NAMALWA (cell line): ENCODE measurements around the gene NKD1.

Experiments
- DNase-seq: peaks from one replicate; pipeline ENCODE4 v3.0.0-alpha.2; 2015; ENCODE audit warnings: low spot score

The NKD1 gene

DNA sequence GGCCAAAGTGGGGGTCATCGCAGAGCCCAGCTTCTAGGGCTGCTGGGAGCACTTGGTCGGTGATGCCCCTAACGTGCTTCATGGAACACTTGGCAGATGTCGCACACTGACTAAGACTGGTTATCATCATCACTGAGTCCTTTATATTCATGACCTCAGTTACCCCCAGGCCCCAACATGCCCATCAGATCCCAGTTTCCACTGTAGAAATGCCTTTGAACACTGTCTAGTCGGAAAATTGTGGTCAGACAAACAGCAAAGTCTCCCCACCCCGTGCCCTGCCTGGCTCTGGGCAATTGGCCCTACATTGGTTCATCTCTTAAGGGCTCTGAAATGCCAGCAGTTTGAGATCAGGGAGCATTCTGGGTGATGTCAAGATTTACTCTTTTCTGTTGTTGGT, 51.3 kb downstream of the NKD1 start:
- DNase-seq = no peak

GRCh38 chr16:50600582-50601283, 52.5 kb downstream of the NKD1 start:
- DNase-seq = no peak

- DNase-seq = no peak
These were observed 53.1 kb downstream of the NKD1 start for GRCh38 chr16:50601341-50601740.

- no peak for DNase-seq
These were observed 53.9 kb downstream of the NKD1 start for GRCh38 chr16:50602126-50602525.

DNA sequence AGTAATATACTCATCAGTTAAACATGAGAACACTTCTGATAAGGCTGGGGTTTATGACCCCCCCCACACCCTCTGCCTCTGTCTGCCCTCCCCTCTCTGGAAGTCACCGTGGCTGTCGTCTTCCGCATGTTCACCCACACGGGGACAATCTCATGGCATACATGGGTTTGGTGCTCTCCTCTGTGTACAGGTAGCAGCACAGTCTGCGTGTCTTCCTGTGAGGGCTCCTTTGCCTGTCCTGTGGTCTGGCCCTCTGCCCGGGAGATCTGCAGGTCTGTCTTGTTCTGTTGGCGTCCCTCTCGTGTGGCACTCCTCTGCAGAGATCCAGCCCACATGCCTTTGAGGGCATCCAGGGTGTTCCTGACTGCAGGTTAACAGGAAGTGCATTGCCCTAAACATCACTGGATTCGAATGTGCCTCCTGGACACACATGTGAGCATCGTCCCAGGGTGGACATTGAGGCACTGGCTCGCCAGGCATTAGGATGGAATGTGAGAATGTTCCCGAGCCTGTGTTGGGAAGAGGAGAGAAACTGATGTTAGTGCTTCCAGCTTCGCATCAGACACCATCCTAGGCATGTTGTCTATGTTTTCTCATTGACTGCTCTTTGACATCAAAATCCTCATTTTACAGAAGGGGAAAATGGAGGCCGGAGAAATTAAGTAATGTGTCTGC, 54.5 kb downstream of the NKD1 start:
- no peak for DNase-seq

- DNase-seq = no peak
These were observed 55.2 kb downstream of the NKD1 start for GRCh38 chr16:50603206-50604064.

DNA sequence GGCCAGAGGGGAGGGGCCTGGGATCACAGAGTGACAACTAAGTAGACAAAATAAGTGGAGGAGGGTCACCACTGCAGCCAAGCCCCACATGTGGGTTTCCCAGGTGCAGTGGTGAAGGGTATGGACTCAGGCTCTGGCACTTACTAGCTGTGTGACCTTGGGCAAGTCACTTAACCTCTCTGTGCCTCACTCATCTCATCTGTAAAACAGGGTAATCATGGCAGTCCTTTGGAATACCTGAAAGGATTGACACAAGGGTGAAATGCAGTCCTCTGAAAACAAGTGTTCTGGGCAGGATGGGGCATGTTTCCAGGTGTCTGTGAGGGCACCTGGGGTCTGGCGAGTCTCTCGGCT, 55.8 kb downstream of the NKD1 start:
- DNase-seq = no peak

DNA sequence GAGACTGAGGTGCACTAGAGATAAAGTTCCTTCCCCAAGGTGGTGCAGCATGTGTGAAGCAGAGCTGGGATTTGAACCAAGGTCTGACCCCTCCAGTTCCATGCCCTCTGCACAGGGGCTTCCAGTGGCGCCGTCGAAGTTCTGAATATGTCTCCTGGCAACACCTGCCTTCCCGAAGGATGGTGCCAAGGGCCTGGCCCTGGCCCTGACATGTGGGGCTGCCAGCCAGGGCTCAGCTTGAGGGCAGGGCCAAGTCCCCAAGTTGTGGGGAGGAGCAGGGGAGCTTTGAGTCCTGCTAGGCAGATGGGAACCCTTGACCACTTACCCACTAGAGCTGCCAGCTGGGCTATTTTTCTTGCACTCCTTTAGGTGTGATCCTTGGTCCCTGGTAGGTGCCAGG, 56.4 kb downstream of the NKD1 start:
- no peak for DNase-seq

GRCh38 chr16:50605733-50606430, 57.7 kb downstream of the NKD1 start:
- no peak for DNase-seq

GRCh38 chr16:50606431-50607050, 58.3 kb downstream of the NKD1 start:
- no peak for DNase-seq

- DNase-seq = no peak
These were observed 58.8 kb downstream of the NKD1 start for GRCh38 chr16:50607051-50607431.

GRCh38 chr16:50607447-50607846, 59.3 kb downstream of the NKD1 start:
- DNase-seq = no peak

DNA sequence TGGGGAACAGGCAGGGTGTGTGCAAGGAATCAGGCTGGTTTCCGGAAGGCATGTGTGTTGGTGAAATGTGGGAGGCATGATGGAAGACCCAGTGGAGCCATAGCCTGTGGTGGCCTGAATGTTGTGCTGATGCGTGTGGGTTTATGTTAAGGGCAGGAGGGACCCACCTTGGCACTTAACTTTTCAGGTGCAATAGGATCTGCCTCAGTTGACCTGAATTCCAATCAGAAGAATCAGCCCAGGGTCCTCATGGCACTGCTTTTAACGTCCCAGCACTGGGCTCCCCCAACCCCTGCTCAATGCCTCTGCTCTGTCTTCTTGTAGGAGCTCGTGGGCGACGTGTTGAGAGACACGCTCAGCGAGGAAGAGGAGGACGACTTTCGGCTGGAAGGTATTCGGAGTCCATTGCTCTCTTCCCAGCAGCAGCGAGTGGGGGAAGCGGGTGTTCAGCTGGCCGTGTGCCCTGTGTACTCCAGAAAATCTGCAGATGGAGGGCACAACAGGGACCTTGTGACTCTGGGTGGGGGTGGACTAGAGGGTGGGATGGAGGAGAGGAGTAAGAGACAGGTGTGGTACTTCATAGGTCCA, 59.9 kb downstream of the NKD1 start:
- DNase-seq = no peak

- DNase-seq = no peak
These were observed 60.9 kb downstream of the NKD1 start for GRCh38 chr16:50609049-50609448.

- no peak for DNase-seq
These were observed 61.3 kb downstream of the NKD1 start for GRCh38 chr16:50609471-50609870.

DNA sequence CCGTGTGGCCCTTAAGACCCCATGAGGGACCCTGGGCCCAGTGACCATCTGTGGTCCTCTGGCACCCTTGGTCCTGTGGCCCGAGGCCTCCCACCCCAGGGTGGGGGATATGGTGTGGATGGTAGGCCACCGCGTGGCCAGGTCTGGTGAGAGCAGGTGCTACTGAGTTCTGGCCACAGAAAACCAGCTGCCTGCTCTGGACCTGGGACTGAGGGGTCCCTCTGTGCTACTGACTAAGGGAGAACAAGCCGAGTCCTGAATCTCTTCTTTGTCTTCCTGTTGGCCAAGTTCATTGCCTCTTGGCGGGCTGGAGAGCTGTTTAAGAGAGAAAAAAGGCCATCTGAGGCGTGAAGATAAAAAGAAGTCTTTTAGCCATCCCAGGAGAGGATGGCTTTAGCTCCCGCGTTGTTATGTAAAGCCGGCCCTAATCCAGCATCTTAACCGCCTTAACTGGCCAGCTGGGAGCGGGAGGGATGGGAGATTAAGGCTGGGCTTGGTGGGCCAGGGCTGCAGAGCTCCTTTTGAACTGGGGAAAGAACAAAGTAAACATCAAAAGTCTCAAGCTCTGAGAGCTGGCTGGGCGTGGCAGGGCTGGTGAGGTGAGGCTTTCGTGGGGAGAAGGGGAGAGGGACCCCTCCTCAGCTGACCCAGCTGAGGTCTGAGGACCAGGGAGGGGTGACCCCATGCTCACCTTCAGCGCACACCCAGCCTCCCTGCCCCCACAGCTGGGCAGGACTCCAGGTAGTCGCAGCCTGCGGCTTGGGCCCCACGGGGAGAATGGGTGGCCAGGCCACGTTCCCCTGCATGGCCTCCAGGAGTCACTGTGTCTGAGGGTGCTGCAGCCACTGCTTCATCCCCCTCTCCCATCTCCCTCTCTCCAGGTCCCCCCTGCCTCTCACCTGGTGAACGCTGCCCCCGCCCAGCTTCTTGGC, 62.4 kb downstream of the NKD1 start:
- no peak for DNase-seq

GRCh38 chr16:50611332-50611934, 63.2 kb downstream of the NKD1 start:
- no peak for DNase-seq

- no peak for DNase-seq
These were observed 64.0 kb downstream of the NKD1 start for GRCh38 chr16:50611995-50612848.

DNA sequence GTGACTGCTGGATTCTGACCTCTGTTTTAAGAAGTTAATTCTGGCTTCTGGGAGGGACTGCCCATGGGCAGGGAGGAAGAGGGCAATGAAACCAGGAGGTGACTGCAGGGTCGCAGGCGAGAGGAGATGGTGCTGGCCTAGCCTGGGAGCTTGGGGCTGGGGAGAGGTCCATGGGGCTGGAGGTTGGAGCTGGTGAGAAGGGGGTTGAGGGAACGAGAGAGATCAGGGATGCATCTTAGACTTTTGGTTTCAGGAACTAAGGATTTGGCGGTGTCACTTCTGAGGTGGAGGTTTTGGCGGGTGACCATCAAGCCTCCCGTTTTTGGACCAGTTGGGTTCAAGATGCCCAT, 64.6 kb downstream of the NKD1 start:
- no peak for DNase-seq
